Activated T-helper 17 cell treated with anti-CD3 and anti-CD28 coated beads, Interleukin-2, amount 50 U/mL, for 72 hours (primary cell): ENCODE data around the gene MTO1. TPM values are rescaled to one million over a fixed set of nuclear protein-coding genes. Genes with fewer than 3 reads are reported as not detected.
A peak's percentile ranks its signal among the peaks of the same experiment; 100 is the strongest.
"Not testable (repeated sequence)": the region's sequence is repeated elsewhere in the genome, so short reads cannot be mapped to it uniquely, and the experiment has no call there.

ENCODE experiments used
- ATAC-seq: fragments of 150-1000 bp; cut with Tn5 transposase; replicated peaks from 2 replicates; pipeline ENCODE4 v1.10.0; 2021; ENCODE audit warnings: mild to moderate bottlenecking, moderate library complexity
- H3K27ac Mint-ChIP-seq: one replicate; pipeline ENCODE4 v1.8.0; 2022; ENCODE audit warnings: mixed read lengths
- H3K27me3 Mint-ChIP-seq: one replicate; pipeline ENCODE4 v1.8.0; 2022; ENCODE audit warnings: mixed read lengths
- H3K36me3 Mint-ChIP-seq: one replicate; pipeline ENCODE4 v1.8.0; 2022; ENCODE audit warnings: low read depth, mild to moderate bottlenecking, mixed read lengths
- H3K4me1 Mint-ChIP-seq: one replicate; pipeline ENCODE4 v1.8.0; 2022; ENCODE audit warnings: mixed read lengths
- H3K4me3 Mint-ChIP-seq: one replicate; pipeline ENCODE4 v1.8.0; 2022; ENCODE audit warnings: mild to moderate bottlenecking, mixed read lengths
- H3K9me3 Mint-ChIP-seq: one replicate; pipeline ENCODE4 v1.8.0; 2022; ENCODE audit warnings: mixed read lengths
- total RNA-seq, 2 donors: library from RNA; stranded (reverse); gene quantifications; one replicate each; pipeline ENCODE4 v1.2.3, GENCODE V29; 2022

Gene MTO1
- total RNA-seq, 2 donors from 2014 or later = 46.8 to 57.7 TPM

GRCh38 chr6:73532293-73532692 lies 70.8 kb downstream of the MTO1 start:
- ATAC-seq = no peak
- H3K27ac Mint-ChIP-seq = no peak overlapping the region
- H3K4me1 Mint-ChIP-seq = no peaks in the 10 kb centered on the region
- no peaks in the 10 kb centered on the region for H3K36me3 Mint-ChIP-seq
- H3K4me3 Mint-ChIP-seq = no peak overlapping the region
- no peaks in the 10 kb centered on the region for H3K9me3 Mint-ChIP-seq
- no peaks in the 10 kb centered on the region for H3K27me3 Mint-ChIP-seq

- Mint-ChIP-seq H3K27me3 (no peaks in the 10 kb centered on the region), H3K27ac (no peak overlapping the region), H3K36me3 (no peaks in the 10 kb centered on the region), H3K4me3 (no peak overlapping the region), H3K9me3 (no peaks in the 10 kb centered on the region), H3K4me1 (no peaks in the 10 kb centered on the region)
- no peak for ATAC-seq
Observed at GRCh38 chr6:73534628-73535027, 73.1 kb downstream of the MTO1 start.

GRCh38 chr6:73537677-73538076 lies 76.1 kb downstream of the MTO1 start:
- peak; percentile 16 for ATAC-seq
- H3K4me1 Mint-ChIP-seq = no peaks in the 10 kb centered on the region
- H3K36me3 Mint-ChIP-seq = no peaks in the 10 kb centered on the region
- no peak overlapping the region for H3K27ac Mint-ChIP-seq
- H3K27me3 Mint-ChIP-seq = no peaks in the 10 kb centered on the region
- no peaks in the 10 kb centered on the region for H3K9me3 Mint-ChIP-seq
- no peak overlapping the region for H3K4me3 Mint-ChIP-seq

- Mint-ChIP-seq H3K4me1 (no peaks in the 10 kb centered on the region), H3K9me3 (no peaks in the 10 kb centered on the region), H3K36me3 (no peaks in the 10 kb centered on the region), H3K27ac (no peak overlapping the region), H3K4me3 (no peak overlapping the region), H3K27me3 (no peaks in the 10 kb centered on the region)
- ATAC-seq = no peak
Observed at GRCh38 chr6:73538116-73538779, 76.7 kb downstream of the MTO1 start.

- not testable (repeated sequence) for H3K4me3 Mint-ChIP-seq, H3K36me3 Mint-ChIP-seq, H3K9me3 Mint-ChIP-seq, H3K27me3 Mint-ChIP-seq, ATAC-seq, H3K27ac Mint-ChIP-seq, H3K4me1 Mint-ChIP-seq
Observed at GRCh38 chr6:73542481-73542880, 80.9 kb downstream of the MTO1 start.

GRCh38 chr6:73542891-73543290 lies 81.4 kb downstream of the MTO1 start:
- ATAC-seq = no peak
- Mint-ChIP-seq H3K9me3 (no peaks in the 10 kb centered on the region), H3K4me1 (peaks cover 4% of the 10 kb centered on the region), H3K4me3 (no peak overlapping the region), H3K36me3 (no peaks in the 10 kb centered on the region), H3K27me3 (peaks cover 4% of the 10 kb centered on the region), H3K27ac (no peak overlapping the region)

- H3K27me3 Mint-ChIP-seq = peaks cover 4% of the 10 kb centered on the region
Observed at GRCh38 chr6:73547036-73547435, 85.5 kb downstream of the MTO1 start.

GRCh38 chr6:73548458-73549446 lies 87.2 kb downstream of the MTO1 start:
- no peak for ATAC-seq
- H3K36me3 Mint-ChIP-seq = no peaks in the 10 kb centered on the region
- no peaks in the 10 kb centered on the region for H3K9me3 Mint-ChIP-seq
- no peak overlapping the region for H3K27ac Mint-ChIP-seq
- H3K4me1 Mint-ChIP-seq = peaks cover 4% of the 10 kb centered on the region
- peaks cover 4% of the 10 kb centered on the region for H3K27me3 Mint-ChIP-seq
- H3K4me3 Mint-ChIP-seq = no peak overlapping the region

More at GRCh38 chr6:73547036-73547435, 85.5 kb downstream of the MTO1 start:
- H3K36me3 Mint-ChIP-seq = no peaks in the 10 kb centered on the region
- H3K9me3 Mint-ChIP-seq = no peaks in the 10 kb centered on the region
- H3K27ac Mint-ChIP-seq = no peak overlapping the region
- ATAC-seq = no peak
- no peak overlapping the region for H3K4me3 Mint-ChIP-seq
- peaks cover 4% of the 10 kb centered on the region for H3K4me1 Mint-ChIP-seq

GRCh38 chr6:73551115-73551514 lies 89.6 kb downstream of the MTO1 start:
- not testable (repeated sequence) for ATAC-seq, H3K36me3 Mint-ChIP-seq, H3K4me3 Mint-ChIP-seq, H3K27ac Mint-ChIP-seq, H3K9me3 Mint-ChIP-seq, H3K4me1 Mint-ChIP-seq, H3K27me3 Mint-ChIP-seq

GRCh38 chr6:73555380-73555949 lies 93.9 kb downstream of the MTO1 start:
- not testable (repeated sequence) for ATAC-seq, H3K27me3 Mint-ChIP-seq, H3K27ac Mint-ChIP-seq

GRCh38 chr6:73556836-73557235 lies 95.3 kb downstream of the MTO1 start:
- no peak overlapping the region for H3K27ac Mint-ChIP-seq
- H3K4me3 Mint-ChIP-seq = no peak overlapping the region
- ATAC-seq = no peak
- H3K4me1 Mint-ChIP-seq = peaks cover 5% of the 10 kb centered on the region
- H3K27me3 Mint-ChIP-seq = no peaks in the 10 kb centered on the region
- H3K9me3 Mint-ChIP-seq = no peaks in the 10 kb centered on the region
- no peaks in the 10 kb centered on the region for H3K36me3 Mint-ChIP-seq

More at GRCh38 chr6:73555380-73555949, 93.9 kb downstream of the MTO1 start:
- H3K9me3 Mint-ChIP-seq, H3K4me1 Mint-ChIP-seq, H3K36me3 Mint-ChIP-seq, H3K4me3 Mint-ChIP-seq: not testable (repeated sequence)

Other genes with a start within 250 kb of the MTO1 start
- not detected for gene KHDC1L, start 236.2 kb upstream of the MTO1 start, total RNA-seq
- gene KHDC1, start 198.5 kb upstream of the MTO1 start, total RNA-seq = 1 to 10 TPM; 5.1 to 7.7 TPM
- not detected for gene DPPA5, start 107.5 kb upstream of the MTO1 start, total RNA-seq
- gene KHDC3L, start 99.1 kb upstream of the MTO1 start, total RNA-seq = not detected
- 1 to 10 TPM in 1 of 2 donors, under 1 TPM in 1; 0.26 to 1.0 TPM for gene OOEP, start 91.8 kb upstream of the MTO1 start, total RNA-seq
- under 1 TPM; 0.90 to 0.97 TPM for gene DDX43, start 66.9 kb upstream of the MTO1 start, total RNA-seq
- 10 to 100 TPM; 37.5 to 56.0 TPM for gene CGAS, start 9.4 kb upstream of the MTO1 start, total RNA-seq
- gene EEF1A1, start 59.3 kb downstream of the MTO1 start, total RNA-seq = over 10,000 TPM in 1 of 2 donors, 1,000 to 10,000 TPM in 1; 9,813 to 18,243 TPM
- 1 to 10 TPM; 4.8 to 6.4 TPM for gene SLC17A5, start 192.3 kb downstream of the MTO1 start, total RNA-seq
- 10 to 100 TPM; 10.4 to 21.5 TPM for gene CD109, start 234.5 kb downstream of the MTO1 start, total RNA-seq